Measurements from ENCODE around the gene TNNI3K.

Gene TNNI3K

DNA sequence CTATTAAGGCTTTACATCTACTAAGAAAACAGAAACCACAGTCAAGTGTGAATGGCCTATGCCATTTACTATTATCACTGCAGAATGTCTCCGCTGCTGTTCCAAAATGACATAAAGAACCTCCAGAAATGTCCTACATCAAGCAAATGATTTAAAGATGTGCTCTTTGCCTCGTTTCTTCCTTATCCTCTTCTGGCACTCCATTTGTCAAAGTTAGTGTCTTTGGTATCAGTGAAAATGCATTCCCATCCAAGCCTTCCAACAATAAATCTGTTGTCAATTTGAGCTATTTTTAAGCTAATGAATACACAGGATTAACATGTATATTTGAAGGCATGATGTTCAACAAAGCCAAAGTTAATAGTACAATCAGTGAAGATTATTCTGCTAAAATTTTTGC is 171.6 kb downstream of the TNNI3K start:
- no peak overlapping the region for H3K4me3 ChIP-seq (ENCODE audit: low read depth, low read length)
- TF ChIP-seq, protein P1, sequence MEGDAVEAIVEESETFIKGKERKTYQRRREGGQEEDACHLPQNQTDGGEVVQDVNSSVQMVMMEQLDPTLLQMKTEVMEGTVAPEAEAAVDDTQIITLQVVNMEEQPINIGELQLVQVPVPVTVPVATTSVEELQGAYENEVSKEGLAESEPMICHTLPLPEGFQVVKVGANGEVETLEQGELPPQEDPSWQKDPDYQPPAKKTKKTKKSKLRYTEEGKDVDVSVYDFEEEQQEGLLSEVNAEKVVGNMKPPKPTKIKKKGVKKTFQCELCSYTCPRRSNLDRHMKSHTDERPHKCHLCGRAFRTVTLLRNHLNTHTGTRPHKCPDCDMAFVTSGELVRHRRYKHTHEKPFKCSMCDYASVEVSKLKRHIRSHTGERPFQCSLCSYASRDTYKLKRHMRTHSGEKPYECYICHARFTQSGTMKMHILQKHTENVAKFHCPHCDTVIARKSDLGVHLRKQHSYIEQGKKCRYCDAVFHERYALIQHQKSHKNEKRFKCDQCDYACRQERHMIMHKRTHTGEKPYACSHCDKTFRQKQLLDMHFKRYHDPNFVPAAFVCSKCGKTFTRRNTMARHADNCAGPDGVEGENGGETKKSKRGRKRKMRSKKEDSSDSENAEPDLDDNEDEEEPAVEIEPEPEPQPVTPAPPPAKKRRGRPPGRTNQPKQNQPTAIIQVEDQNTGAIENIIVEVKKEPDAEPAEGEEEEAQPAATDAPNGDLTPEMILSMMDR (IDR thresholded peaks at IDR 0.05; ENCODE audit: low read depth, low read length), result no peak
- in situ Hi-C loops (cut with HindIII; ENCODE audit: low sequenced_read_pairs), result no loop called here
- DNase-seq (ENCODE audit: low read depth, low spot score), result no peak

DNA sequence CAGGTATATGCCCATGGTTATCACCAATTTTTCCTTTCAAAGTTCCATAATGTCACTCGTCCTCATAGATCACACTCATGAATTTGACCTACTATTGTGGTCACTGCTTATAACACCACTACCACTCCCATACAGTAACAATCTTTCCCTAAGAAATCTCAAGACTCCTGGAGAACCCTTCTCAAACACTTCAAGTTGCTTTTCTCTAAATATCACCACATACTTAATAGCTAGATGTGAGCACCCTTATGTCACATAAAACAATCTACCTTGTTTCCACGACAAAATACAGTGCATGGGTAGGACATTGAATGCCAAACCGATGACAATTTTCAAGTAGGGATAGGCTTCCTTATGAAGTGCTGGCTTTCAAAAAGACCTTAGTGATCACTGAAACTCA is 172.7 kb downstream of the TNNI3K start:
- in situ Hi-C loops (cut with HindIII; ENCODE audit: low sequenced_read_pairs), result no loop called here

DNA sequence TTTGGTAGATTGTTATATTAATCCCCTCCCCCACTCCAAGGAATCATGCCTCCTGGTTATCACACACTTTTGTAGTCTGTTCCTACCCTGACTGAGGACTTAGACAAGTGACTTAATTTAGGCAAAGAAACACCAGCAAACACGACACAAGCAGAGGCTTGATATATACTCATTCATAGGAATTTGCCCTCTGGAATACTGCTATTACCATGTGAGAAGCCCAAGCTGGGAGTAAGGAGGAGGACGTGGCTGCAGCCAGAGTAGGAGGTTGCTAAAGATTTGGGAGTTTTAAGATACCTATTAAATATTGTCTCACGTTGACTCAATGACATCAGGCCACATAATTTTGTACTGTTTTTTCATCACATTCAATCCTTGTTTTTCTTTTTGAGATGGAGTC is 177.1 kb downstream of the TNNI3K start:
- no peak overlapping the region for H3K4me3 ChIP-seq (ENCODE audit: low read depth, low read length)
- no peak for DNase-seq (ENCODE audit: low read depth, low spot score)
- TF ChIP-seq, protein P1 (IDR thresholded peaks at IDR 0.05; ENCODE audit: low read depth, low read length), result no peak
- in situ Hi-C loops (cut with HindIII; ENCODE audit: low sequenced_read_pairs), result no loop called here

More for the DNA sequence above, 172.7 kb downstream of the TNNI3K start:
- TF ChIP-seq, protein P1 (IDR thresholded peaks at IDR 0.05; ENCODE audit: low read depth, low read length), result no peak
- no peak for DNase-seq (ENCODE audit: low read depth, low spot score)
- H3K4me3 ChIP-seq (ENCODE audit: low read depth, low read length), result no peak overlapping the region

DNA sequence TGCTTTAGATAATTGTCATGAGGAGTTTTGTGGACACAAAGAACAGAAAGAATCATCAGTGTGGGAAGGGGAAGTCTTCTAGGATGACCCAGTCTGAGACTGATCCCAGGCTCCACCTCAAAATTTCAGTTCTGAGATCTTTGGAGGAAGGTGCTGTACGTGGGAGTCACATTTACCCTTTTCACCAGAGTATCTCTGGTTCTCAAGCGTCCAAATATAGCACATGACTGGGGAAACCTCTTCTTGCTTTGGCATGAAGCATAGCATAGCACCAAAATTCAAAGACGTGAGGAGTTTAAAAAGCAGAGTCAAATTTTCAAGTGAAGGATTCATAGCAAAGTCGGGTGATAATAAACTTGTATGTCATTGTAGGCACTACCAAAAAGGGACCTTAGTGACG is 180.7 kb downstream of the TNNI3K start:
- no peak for DNase-seq (ENCODE audit: low read depth, low spot score)
- no peak overlapping the region for H3K4me3 ChIP-seq (ENCODE audit: low read depth, low read length)
- in situ Hi-C loops (cut with HindIII; ENCODE audit: low sequenced_read_pairs), result no loop called here
- TF ChIP-seq, protein P1 (IDR thresholded peaks at IDR 0.05; ENCODE audit: low read depth, low read length), result no peak

DNA sequence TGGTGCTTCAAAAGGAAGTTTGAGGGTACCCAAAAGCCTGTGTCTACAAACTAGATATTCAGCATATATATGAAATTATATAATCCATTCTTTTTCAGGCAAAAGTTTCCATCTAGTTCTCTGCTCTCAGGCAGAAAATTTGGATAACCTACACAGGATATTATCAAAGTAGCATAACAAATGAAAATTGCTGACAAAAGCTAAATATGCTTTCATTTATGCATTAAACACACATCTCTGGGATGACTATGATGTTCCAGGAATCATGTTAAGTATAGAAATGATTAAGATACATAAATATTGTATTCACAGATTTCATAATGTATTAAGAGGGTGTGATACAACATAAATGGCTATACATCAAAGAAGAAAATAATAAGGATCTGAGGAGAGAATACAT is 184.4 kb downstream of the TNNI3K start:
- in situ Hi-C loops (cut with HindIII; ENCODE audit: low sequenced_read_pairs), result no loop called here
- TF ChIP-seq, protein P1 (IDR thresholded peaks at IDR 0.05; ENCODE audit: low read depth, low read length), result no peak
- no peak overlapping the region for H3K4me3 ChIP-seq (ENCODE audit: low read depth, low read length)
- DNase-seq (ENCODE audit: low read depth, low spot score), result no peak

DNA sequence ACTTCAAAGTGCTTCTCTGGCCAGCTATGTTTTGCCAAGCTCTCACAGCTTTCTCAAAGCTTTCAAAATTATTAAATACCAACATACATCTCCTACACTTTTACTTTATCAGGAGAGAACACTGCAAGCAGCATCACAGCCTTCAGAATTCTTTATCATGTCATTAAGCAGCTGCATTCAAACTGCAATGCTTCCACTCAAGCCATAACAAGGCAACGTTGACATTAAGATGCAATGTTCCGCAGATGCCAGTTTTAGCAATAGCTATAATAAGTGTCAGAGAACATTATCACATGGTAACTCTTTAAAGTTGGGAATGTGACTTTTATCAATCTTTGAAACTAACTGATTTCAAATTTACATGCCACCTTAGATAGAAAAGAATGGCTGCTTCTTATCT is 185.3 kb downstream of the TNNI3K start:
- TF ChIP-seq, protein P1 (IDR thresholded peaks at IDR 0.05; ENCODE audit: low read depth, low read length), result no peak
- in situ Hi-C loops (cut with HindIII; ENCODE audit: low sequenced_read_pairs), result no loop called here
- no peak overlapping the region for H3K4me3 ChIP-seq (ENCODE audit: low read depth, low read length)
- DNase-seq (ENCODE audit: low read depth, low spot score), result no peak

Measured in astrocyte of the spinal cord (primary cell).